Neural cell (in vitro differentiated cells): ENCODE results near the gene ATPAF2. TPM values are rescaled to one million over a fixed set of nuclear protein-coding genes. Genes with fewer than 3 reads are reported as not detected.

ENCODE experiments used
- H2AFZ ChIP-seq: fragments of 200-600, 300-800 bp; sonication (generic), shearing (Covaris generic); 2 replicates; pipeline ENCODE4 v1.6.0; 2014; ENCODE audit warnings: low read depth, mild to moderate bottlenecking, antibody characterized with exemption, low read length, moderate library complexity
- H3F3A ChIP-seq: fragments of 200-600 bp; shearing (Covaris generic); 2 replicates; pipeline ENCODE4 v1.6.1; 2016; ENCODE audit warnings: mild to moderate bottlenecking, moderate library complexity, mixed read lengths, antibody characterized with exemption, low read length; ENCODE audit not compliant: insufficient read depth, poor library complexity, severe bottlenecking
- H3K27ac ChIP-seq: fragments of 200-600, 300-800 bp; sonication (generic), shearing (Covaris generic); 2 replicates; pipeline ENCODE4 v1.5.1; 2014; ENCODE audit warnings: mild to moderate bottlenecking, low read length, moderate library complexity
- H3K27me3 ChIP-seq: fragments of 300-800, 200-600 bp; sonication (generic), shearing (Covaris generic); 2 replicates; pipeline ENCODE4 v1.6.0; 2014; ENCODE audit warnings: mild to moderate bottlenecking, low read depth, low read length, moderate library complexity; ENCODE audit not compliant: insufficient read depth
- H3K36me3 ChIP-seq: fragments of 300-800, 200-600 bp; sonication (generic), shearing (Covaris generic); 2 replicates; pipeline ENCODE4 v1.5.1; 2014; ENCODE audit warnings: mild to moderate bottlenecking, antibody characterized with exemption, low read length, moderate library complexity; ENCODE audit not compliant: insufficient read depth
- H3K4me2 ChIP-seq: fragments of 300-800, 200-600 bp; sonication (generic), shearing (Covaris generic); 2 replicates; pipeline ENCODE4 v1.6.0; 2014; ENCODE audit warnings: mild to moderate bottlenecking, low read length
- H3K4me3 ChIP-seq: fragments of 300-800, 200-600 bp; sonication (generic), shearing (Covaris generic); 2 replicates; pipeline ENCODE4 v1.5.1; 2014; ENCODE audit warnings: mild to moderate bottlenecking, low read length, moderate library complexity
- H3K79me2 ChIP-seq: fragments of 200-600 bp; shearing (Covaris generic); replicated peaks from 2 replicates; pipeline ENCODE4 v1.6.0; 2014; ENCODE audit warnings: mild to moderate bottlenecking, low read length, moderate library complexity; ENCODE audit not compliant: insufficient read depth
- H3K9ac ChIP-seq: fragments of 300-800, 200-600 bp; sonication (generic), shearing (Covaris generic); 2 replicates; pipeline ENCODE4 v1.6.1; 2016; ENCODE audit warnings: mild to moderate bottlenecking, low read length, mixed read lengths
- H3K9me2 ChIP-seq: fragments of 200-600 bp; shearing (Covaris generic); 2 replicates; pipeline ENCODE4 v1.6.1; 2016; ENCODE audit warnings: mild to moderate bottlenecking, low read length, mixed read lengths; ENCODE audit not compliant: insufficient read depth
- H3K9me3 ChIP-seq: fragments of 200-600, 300-800 bp; sonication (generic), shearing (Covaris generic); 2 replicates; pipeline ENCODE4 v1.6.1; 2016; ENCODE audit warnings: mild to moderate bottlenecking, mixed run types, low read length, moderate library complexity, mixed read lengths
- H4K20me1 ChIP-seq: fragments of 200-600 bp; shearing (Covaris generic); 2 replicates; pipeline ENCODE4 v1.6.1; 2016; ENCODE audit warnings: mild to moderate bottlenecking, mixed run types; ENCODE audit not compliant: insufficient read depth
- EP300 ChIP-seq: fragments of 450-650 bp; conservative IDR thresholded peaks from 2 replicates; pipeline ENCODE4 v1.6.1; 2014; ENCODE audit warnings: antibody characterized with exemption, mild to moderate bottlenecking, moderate library complexity; ENCODE audit not compliant: poor library complexity, severe bottlenecking
- EZH2 ChIP-seq: fragments of 200-600, 300-800 bp; shearing (Covaris generic), sonication (generic); IDR thresholded peaks from 2 replicates; pipeline ENCODE4 v1.6.1; 2014; ENCODE audit warnings: antibody characterized with exemption, low read length, borderline replicate concordance, mild to moderate bottlenecking; ENCODE audit not compliant: insufficient read depth, poor library complexity, severe bottlenecking
- MXI1 ChIP-seq: fragments of 450-650 bp; conservative IDR thresholded peaks from 2 replicates; pipeline ENCODE4 v1.6.1; 2014; ENCODE audit warnings: antibody characterized with exemption, mild to moderate bottlenecking; ENCODE audit not compliant: poor library complexity, severe bottlenecking
- POLR2AphosphoS5 ChIP-seq: IDR thresholded peaks from 2 replicates; pipeline ENCODE4 v1.6.1; 2012
- RAD21 ChIP-seq: fragments of 450-650 bp; conservative IDR thresholded peaks from 2 replicates; pipeline ENCODE4 v1.6.1; 2014; ENCODE audit warnings: antibody characterized with exemption, mild to moderate bottlenecking, moderate library complexity
- SMC3 ChIP-seq: fragments of 450-650 bp; conservative IDR thresholded peaks from 2 replicates; pipeline ENCODE4 v1.6.1; 2014; ENCODE audit warnings: antibody characterized with exemption, mild to moderate bottlenecking, moderate library complexity; ENCODE audit not compliant: poor library complexity
- TAF1 ChIP-seq: IDR thresholded peaks from 2 replicates; pipeline ENCODE4 v1.6.1; 2012; ENCODE audit warnings: low read depth
- polyA plus RNA-seq: library from polyadenylated mRNA; depleted of rRNA; stranded (reverse); fragments of >200 nt; gene quantifications from 2 replicates; pipeline ENCODE4 v1.2.3, GENCODE V29; 2014
- TF ChIP-seq, protein P1 (sequence below): IDR thresholded peaks from 2 replicates; pipeline ENCODE4 v1.6.1; 2012; ENCODE audit warnings: borderline replicate concordance
- TF ChIP-seq, protein P2 (sequence below): fragments of 450-650 bp; IDR thresholded peaks from 2 replicates; pipeline ENCODE4 v1.5.1; 2014; ENCODE audit warnings: antibody characterized with exemption, mild to moderate bottlenecking, moderate library complexity; ENCODE audit not compliant: poor library complexity, severe bottlenecking

Gene ATPAF2
- polyA plus RNA-seq, 1 donor from 2014 or later = 33.3 TPM

- Histone ChIP-seq H3K9me2 (no peaks in the 10 kb centered on the region), H3K27me3 (no peaks in the 10 kb centered on the region), H3K79me2 (no peaks in the 10 kb centered on the region), H3F3A (no peaks in the 10 kb centered on the region), H3K4me2 (no peak overlapping the region), H3K27ac (no peak overlapping the region), H3K9ac (no peak overlapping the region), H4K20me1 (no peaks in the 10 kb centered on the region), H3K4me3 (no peak overlapping the region), H3K36me3 (no peaks in the 10 kb centered on the region), H2AFZ (no peak overlapping the region), H3K9me3 (no peaks in the 10 kb centered on the region)
- TF ChIP-seq TAF1 (no peak), POLR2AphosphoS5 (no peak), EP300 (no peak), EZH2 (no peak), MXI1 (no peak), RAD21 (no peak), SMC3 (no peak)
- TF ChIP-seq, protein P1, sequence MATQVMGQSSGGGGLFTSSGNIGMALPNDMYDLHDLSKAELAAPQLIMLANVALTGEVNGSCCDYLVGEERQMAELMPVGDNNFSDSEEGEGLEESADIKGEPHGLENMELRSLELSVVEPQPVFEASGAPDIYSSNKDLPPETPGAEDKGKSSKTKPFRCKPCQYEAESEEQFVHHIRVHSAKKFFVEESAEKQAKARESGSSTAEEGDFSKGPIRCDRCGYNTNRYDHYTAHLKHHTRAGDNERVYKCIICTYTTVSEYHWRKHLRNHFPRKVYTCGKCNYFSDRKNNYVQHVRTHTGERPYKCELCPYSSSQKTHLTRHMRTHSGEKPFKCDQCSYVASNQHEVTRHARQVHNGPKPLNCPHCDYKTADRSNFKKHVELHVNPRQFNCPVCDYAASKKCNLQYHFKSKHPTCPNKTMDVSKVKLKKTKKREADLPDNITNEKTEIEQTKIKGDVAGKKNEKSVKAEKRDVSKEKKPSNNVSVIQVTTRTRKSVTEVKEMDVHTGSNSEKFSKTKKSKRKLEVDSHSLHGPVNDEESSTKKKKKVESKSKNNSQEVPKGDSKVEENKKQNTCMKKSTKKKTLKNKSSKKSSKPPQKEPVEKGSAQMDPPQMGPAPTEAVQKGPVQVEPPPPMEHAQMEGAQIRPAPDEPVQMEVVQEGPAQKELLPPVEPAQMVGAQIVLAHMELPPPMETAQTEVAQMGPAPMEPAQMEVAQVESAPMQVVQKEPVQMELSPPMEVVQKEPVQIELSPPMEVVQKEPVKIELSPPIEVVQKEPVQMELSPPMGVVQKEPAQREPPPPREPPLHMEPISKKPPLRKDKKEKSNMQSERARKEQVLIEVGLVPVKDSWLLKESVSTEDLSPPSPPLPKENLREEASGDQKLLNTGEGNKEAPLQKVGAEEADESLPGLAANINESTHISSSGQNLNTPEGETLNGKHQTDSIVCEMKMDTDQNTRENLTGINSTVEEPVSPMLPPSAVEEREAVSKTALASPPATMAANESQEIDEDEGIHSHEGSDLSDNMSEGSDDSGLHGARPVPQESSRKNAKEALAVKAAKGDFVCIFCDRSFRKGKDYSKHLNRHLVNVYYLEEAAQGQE = no peak
- TF ChIP-seq, protein P2, sequence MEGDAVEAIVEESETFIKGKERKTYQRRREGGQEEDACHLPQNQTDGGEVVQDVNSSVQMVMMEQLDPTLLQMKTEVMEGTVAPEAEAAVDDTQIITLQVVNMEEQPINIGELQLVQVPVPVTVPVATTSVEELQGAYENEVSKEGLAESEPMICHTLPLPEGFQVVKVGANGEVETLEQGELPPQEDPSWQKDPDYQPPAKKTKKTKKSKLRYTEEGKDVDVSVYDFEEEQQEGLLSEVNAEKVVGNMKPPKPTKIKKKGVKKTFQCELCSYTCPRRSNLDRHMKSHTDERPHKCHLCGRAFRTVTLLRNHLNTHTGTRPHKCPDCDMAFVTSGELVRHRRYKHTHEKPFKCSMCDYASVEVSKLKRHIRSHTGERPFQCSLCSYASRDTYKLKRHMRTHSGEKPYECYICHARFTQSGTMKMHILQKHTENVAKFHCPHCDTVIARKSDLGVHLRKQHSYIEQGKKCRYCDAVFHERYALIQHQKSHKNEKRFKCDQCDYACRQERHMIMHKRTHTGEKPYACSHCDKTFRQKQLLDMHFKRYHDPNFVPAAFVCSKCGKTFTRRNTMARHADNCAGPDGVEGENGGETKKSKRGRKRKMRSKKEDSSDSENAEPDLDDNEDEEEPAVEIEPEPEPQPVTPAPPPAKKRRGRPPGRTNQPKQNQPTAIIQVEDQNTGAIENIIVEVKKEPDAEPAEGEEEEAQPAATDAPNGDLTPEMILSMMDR = no peak
Observed at GRCh38 chr17:17985153-17985552, 53.8 kb downstream of the ATPAF2 start.

- H3K9me2 ChIP-seq = no peaks in the 10 kb centered on the region
Observed at GRCh38 chr17:17983776-17984175, 55.2 kb downstream of the ATPAF2 start.

More at GRCh38 chr17:17983776-17984175, 55.2 kb downstream of the ATPAF2 start:
- Histone ChIP-seq H3K27ac (no peak overlapping the region), H3K9ac (no peak overlapping the region), H4K20me1 (no peaks in the 10 kb centered on the region), H3K9me3 (no peaks in the 10 kb centered on the region), H3K4me3 (no peak overlapping the region), H2AFZ (no peak overlapping the region), H3K36me3 (no peaks in the 10 kb centered on the region), H3K79me2 (no peaks in the 10 kb centered on the region), H3F3A (no peaks in the 10 kb centered on the region), H3K27me3 (no peaks in the 10 kb centered on the region), H3K4me2 (no peak overlapping the region)
- TF ChIP-seq MXI1 (no peak), EZH2 (no peak), SMC3 (no peak), POLR2AphosphoS5 (no peak), EP300 (no peak), RAD21 (no peak)
- TF ChIP-seq, protein P1 = no peak
- TF ChIP-seq, protein P2 = no peak
